Renal cortex interstitium (tissue), 11 donors: ENCODE data around the gene GAL3ST2. TPM values are rescaled to one million over a fixed set of nuclear protein-coding genes. Genes with fewer than 3 reads are reported as not detected.
"Not testable (repeated sequence)": the region's sequence is repeated elsewhere in the genome, so short reads cannot be mapped to it uniquely, and the experiment has no call there.

Experiments used
- DNase-seq, 11 donors: peaks; one replicate each; pipeline ENCODE4 v3.0.0-alpha.2; 2013; ENCODE audit warnings: low read depth in 9 of 11, low spot score in 4 of 11; ENCODE audit errors: extremely low read depth in 1 of 11
- polyA plus RNA-seq, 3 donors: library from polyadenylated mRNA; unstranded; fragments of 120-200 nt; gene quantifications; one replicate each; pipeline ENCODE4 v1.2.1, GENCODE V29; 2013; ENCODE audit not compliant: insufficient read length in 3 of 3

GAL3ST2 gene
- polyA plus RNA-seq, 3 donors = 0.19 to 0.88 (median 0.52) TPM

GRCh38 chr2:241833101-241833663 lies 56.6 kb downstream of the GAL3ST2 start:
- DNase-seq = peak in 4 of 11 donors; percentile 33 to 38 (median 35)

DNA sequence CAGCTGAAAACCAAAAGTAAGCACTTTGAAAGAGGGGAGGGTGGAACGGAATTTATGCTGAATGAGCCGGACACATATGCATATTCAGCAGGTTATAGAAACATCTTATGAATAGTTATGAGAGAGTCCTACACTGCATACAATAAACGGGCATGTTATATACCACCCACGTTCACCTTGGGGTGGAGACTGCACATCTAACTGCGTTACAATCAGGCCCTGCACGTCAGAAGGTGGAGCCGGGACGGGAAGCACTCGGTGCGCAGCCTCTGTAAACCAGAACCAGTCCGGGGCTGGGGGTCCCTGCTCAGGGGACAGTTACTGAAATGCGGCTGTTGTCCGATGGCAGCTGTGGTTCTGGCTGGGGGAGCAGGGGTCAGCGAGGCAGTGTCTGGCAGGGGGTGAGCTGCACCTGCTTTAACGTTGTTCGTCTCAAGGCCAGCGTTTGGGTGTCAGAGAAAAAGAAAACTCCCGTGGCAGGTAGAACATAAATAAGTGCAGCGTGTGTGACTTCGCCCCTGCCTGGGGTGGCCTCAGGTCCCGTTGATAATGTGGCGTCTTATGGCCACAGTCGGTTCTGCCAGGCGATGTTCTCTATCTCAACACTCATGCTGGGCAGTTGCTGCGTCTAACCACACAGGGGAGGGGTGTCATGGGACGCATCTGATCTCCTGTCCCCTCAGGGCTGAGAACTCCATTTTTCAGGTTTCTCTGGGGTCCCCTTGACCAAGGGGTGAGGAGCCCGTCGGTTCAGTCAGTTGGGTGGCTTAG lies 57.3 kb downstream of the GAL3ST2 start:
- not testable (repeated sequence) for DNase-seq

DNA sequence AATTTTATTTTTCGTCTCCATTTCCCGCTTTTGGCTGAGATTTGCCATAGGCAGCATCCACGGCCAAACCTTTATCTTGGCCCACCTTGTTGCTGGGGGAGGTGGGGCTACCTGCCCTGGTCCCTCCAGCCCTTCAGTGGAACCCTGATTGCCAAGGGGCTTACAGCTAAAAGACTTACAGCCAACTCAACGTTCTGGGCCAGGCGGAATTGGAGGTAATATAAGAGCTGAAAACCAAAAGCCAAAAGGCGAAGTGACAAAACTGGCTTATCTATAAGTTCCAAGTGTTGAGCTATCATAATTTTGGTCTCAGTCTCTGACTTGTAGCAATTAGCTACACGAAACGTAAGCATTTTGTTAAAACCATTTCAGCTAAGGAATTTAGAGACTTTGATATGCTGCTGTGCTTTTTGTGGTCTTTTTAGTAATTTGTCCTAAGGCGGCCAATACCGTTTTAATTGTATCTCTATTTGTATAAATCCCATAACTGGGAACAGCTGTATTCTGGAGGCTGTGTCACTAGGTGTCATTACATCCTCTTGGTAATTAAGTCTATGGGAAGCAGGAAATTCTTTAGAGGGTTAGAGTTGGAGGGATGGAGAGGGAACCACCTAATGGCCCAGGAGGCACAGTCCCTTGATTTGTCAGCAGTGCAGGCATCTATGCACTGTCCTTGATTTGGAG lies 58.0 kb downstream of the GAL3ST2 start:
- DNase-seq = no peak

DNA sequence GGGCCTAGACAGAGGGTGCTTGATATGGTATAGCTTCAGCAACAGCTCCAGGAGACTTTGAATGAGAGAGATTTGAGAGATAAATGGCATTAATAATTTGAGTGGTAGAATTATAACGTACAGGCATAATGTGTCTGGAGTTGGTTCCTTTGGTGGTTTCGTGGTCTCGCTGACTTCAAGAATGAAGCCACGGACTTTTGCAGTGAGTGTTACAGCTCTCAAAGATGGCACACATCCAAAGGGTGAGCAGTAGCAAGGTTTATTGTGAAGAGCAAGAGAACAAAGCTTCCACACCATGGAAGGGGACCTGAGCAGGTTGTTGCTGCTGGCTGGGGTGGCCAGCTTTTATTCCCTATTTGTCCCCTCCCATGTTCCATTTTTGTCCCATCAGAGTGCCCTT lies 59.0 kb downstream of the GAL3ST2 start:
- DNase-seq = no peak

GRCh38 chr2:241836292-241836691 lies 59.7 kb downstream of the GAL3ST2 start:
- no peak for DNase-seq

DNA sequence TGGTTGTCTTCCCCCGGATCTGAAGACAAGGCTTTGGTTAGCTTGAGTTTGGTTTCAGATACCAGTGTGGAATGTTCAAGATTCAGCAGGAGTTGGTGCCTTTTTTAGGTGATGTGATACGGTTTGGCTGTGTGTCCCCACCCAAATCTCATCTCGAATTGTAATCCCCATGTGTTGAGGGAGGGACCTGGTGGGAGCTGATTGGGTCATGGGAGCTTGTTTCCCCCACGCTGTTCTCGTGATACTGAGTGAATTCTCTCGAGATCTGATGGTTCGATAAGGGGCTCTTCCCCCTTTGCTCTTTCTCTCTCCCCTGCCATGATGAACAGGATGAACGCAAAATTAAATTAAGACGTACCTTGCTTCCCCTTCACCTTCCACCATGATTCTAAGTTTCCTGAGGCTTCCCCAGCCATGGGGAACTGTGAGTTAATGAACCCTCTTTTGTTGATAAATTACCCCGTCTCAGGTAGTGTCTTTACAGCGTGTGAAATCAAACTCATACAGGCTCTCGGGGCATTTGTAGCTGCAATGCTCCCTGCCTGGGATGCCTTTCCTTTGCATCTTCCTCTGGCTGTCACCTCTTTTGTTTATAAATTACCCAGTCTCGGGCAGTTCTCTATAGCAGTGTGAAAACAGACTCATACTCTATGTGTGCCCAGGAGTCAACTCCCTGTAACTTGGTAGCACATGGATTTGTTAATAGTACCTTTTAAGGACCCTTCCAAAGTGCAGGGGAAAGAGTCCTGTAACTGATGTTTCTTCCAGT lies 60.8 kb downstream of the GAL3ST2 start:
- DNase-seq = no peak

DNA sequence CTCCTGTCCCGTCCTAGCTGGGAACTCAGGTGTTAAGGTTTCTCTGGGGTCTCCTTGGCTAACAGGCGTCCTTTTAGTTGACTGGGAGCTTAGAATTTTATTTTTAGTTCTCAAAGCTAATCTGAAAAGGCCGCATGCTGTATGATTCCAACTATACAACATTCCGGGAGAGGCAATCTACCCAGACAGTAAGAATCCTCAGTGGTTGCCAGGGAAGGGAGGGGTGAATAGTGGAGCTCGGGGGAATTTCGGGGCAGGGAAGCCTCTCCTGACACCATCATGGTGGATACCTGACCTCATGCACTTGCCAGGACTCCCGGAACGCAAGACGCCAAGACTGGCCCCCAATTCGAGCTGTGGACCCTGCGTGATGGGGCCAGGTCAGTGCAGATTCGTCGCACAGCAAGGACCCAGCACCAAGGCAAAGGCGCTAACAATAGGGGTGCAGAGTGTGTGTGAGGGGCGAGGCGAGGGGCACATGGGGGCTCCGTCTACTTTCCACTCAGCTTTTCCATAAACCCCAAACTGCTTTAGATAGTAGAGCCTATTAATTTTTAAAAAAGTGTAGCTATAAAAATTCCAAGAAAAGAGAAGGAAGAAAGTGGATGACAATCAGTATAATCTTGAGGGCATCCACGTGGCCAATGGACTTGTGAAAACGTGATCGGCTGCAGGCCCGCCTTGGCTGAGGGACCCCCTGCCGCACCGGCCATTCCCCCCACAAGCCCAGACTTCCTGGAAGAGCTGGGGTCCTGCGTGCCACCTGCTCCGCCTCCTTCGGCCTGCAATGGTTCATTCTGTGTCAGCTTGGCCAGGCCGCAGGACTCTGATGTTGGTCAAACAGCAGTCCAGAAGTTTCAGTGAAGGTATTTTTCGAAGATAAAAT lies 64.8 kb downstream of the GAL3ST2 start:
- no peak for DNase-seq

DNA sequence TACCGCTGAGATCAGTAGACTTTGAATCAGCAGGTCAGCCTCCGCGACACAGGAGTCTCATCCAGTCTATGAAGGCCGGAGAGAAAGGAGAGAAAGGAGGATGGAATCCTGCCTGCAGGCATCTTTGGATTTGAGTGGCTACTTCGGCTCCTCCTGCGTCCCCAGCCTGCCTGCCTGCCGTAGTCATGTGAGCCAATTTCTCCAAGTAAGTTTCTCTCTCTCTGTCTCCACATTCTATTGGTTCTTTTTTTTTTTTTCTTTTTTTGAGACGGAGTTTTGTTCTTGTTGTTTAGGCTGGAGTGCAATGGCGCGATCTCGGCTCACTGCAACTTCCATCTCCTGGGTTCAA lies 65.4 kb downstream of the GAL3ST2 start:
- DNase-seq = no peak

DNA sequence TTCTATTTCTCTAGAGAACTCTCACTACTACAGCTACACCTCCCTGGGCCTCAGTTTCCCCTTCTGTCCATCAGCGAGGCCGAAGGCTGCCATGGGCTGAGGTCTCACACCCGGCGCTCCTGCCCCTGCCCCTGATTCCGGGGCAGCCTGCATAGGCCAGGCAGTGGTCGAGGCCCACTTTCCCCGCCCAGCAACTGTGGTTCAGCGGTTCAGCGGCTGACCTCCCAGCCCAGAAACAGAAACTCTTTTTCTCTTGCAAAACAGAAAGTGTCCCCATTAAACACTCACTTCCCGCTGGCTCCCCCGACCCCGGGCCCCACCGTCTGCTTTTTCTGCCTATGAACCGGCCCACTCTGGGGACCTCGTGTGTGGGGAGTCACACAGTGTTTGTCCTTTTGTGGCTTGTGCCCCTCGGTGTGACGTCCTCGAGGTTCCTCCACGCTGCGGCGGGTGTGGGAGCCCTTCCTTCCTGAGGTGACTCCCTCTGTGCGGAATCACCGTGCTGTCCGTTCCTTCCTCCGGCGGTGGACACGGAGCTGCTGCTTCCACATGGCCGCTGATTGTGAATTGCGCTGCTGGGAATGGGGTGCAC lies 66.1 kb downstream of the GAL3ST2 start:
- no peak for DNase-seq

- no peak for DNase-seq
Observed at GRCh38 chr2:241843321-241844065, 66.9 kb downstream of the GAL3ST2 start.

GRCh38 chr2:241844066-241844728 lies 67.6 kb downstream of the GAL3ST2 start:
- DNase-seq = peak in 5 of 11 donors; percentile 48 to 65 (median 57)

DNA sequence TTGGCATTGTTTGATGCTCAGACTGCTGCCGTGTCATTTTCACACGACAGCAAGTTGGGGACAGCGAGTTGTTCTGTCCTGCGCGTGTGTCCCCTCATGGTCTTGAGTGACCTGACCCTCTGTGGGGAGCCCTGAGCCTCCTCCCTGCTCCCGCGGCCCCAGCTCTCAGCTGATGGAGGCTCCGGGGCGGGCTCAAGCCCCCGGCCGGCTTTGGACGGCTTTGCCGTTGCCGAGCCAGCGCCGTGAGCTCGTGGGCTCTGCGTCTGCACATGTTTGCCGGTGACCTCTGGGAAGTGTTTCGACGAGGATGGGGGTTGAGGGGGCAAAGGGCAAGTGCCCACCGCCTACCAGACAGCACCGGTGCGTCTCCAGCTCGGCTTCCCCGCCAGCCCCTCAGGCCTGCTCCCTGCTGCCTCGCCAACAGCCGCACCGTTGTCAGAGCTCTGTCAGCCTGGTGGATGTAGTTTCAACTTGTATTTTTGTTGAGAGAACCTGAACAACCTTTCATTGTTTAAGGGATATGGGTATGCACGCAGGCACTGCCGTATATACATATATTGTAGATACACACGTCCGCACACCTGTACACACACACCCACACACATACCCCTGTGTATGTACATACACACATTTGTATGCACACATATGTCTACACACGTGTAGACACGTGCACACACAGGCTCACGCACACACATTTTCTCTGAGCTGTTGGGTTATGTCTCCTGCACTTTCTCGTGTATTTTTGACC lies 68.4 kb downstream of the GAL3ST2 start:
- DNase-seq = no peak

GRCh38 chr2:241846406-241846805 lies 69.8 kb downstream of the GAL3ST2 start:
- DNase-seq = no peak

- DNase-seq = no peak
Observed at GRCh38 chr2:241848761-241849615, 72.4 kb downstream of the GAL3ST2 start.
